H1 (cell line): ENCODE measurements around the gene TFG. TPM values are rescaled to one million over a fixed set of nuclear protein-coding genes. Genes with fewer than 3 reads are reported as not detected.

Experiments
- CTCF ChIA-PET: fragments of 300-600 bp; sonication (Branson Sonifier 250); formaldehyde crosslinking; loops from one replicate; lab custom pipeline; 2021; ENCODE audit not compliant: partially characterized antibody; lab: Charles Lee
- POLR2A ChIA-PET: fragments of 300-600 bp; sonication (Branson Sonifier 250); formaldehyde crosslinking; loops from one replicate; lab custom pipeline; 2021; ENCODE audit warnings: inconsistent platforms; ENCODE audit not compliant: partially characterized antibody; lab: Charles Lee
- DNase-seq, 2 experiments: peaks; one replicate each; pipeline versions ENCODE4 v3.0.0 to v3.0.0-alpha.2; 2010 to 2022; ENCODE audit warnings: low spot score in 2 of 2, low read depth in 1 of 2, mixed read lengths in 1 of 2
- FAIRE-seq: peaks from 2 replicates; lab custom pipeline; 2011; peaks lifted over from hg19 to GRCh38; lab: Jason Lieb, UNC
- H2AFZ ChIP-seq: 2 replicates; pipeline ENCODE4 v1.8.1; 2012; ENCODE audit warnings: low read length, inconsistent platforms
- H2AK5ac ChIP-seq: 2 replicates; pipeline ENCODE4 v1.6.1; 2013; ENCODE audit warnings: low read depth, low read length
- H2BK120ac ChIP-seq: replicated peaks from 2 replicates; pipeline ENCODE3; 2013; ENCODE audit warnings: low read depth, low read length, inconsistent platforms
- H2BK12ac ChIP-seq: 2 replicates; pipeline ENCODE4 v1.6.1; 2013; ENCODE audit warnings: low read depth, low read length
- H2BK15ac ChIP-seq: 2 replicates; pipeline ENCODE4 v1.6.1; 2013; ENCODE audit warnings: low read length
- H2BK20ac ChIP-seq: 2 replicates; pipeline ENCODE4 v1.6.1; 2013; ENCODE audit warnings: low read length
- H2BK5ac ChIP-seq: 2 replicates; pipeline ENCODE4 v1.6.1; 2013; ENCODE audit warnings: low read depth, low read length
- H3K14ac ChIP-seq: 2 replicates; pipeline ENCODE4 v1.6.1; 2013; ENCODE audit warnings: inconsistent platforms; ENCODE audit not compliant: insufficient read length
- H3K18ac ChIP-seq: 2 replicates; pipeline ENCODE4 v1.6.1; 2013; ENCODE audit warnings: low read length; ENCODE audit errors: extremely low read depth
- H3K23ac ChIP-seq: 2 replicates; pipeline ENCODE4 v1.6.1; 2013; ENCODE audit warnings: inconsistent platforms; ENCODE audit not compliant: insufficient read length
- H3K23me2 ChIP-seq: 2 replicates; pipeline ENCODE4 v1.6.1; 2013; ENCODE audit warnings: low read depth, low read length
- H3K27ac ChIP-seq: 2 replicates; pipeline ENCODE4 v1.6.1; 2011; ENCODE audit warnings: low read depth, low read length, inconsistent platforms
- H3K27me3 ChIP-seq, 4 experiments: replicated peaks in 1 of 4; 1 replicate in 1 of 4; 2 replicates in 3 of 4; pipeline versions ENCODE4 v1.6.1 to v1.8.1; 2011 to 2013; ENCODE audit warnings: low read length in 3 of 4, mild to moderate bottlenecking in 3 of 4, inconsistent platforms in 2 of 4, mixed read lengths in 2 of 4, moderate library complexity in 1 of 4; ENCODE audit not compliant: control insufficient read depth in 3 of 4, insufficient read depth in 3 of 4; ENCODE audit errors: extremely low read depth in 1 of 4
- H3K36me3 ChIP-seq, 4 experiments: 2 replicates each; pipeline versions ENCODE4 v1.6.1 to v1.8.1; 2011 to 2013; ENCODE audit warnings: mild to moderate bottlenecking in 4 of 4, low read length in 3 of 4, moderate library complexity in 2 of 4, control low read depth in 1 of 4, inconsistent platforms in 1 of 4; ENCODE audit not compliant: insufficient read depth in 4 of 4, control insufficient read depth in 2 of 4
- H3K4ac ChIP-seq: replicated peaks from 2 replicates; pipeline ENCODE3; 2013; ENCODE audit warnings: low read length, low read depth, mixed read lengths, inconsistent platforms; ENCODE audit not compliant: insufficient read length
- H3K4me1 ChIP-seq, 4 experiments: replicated peaks in 1 of 4; 1 replicate in 1 of 4; 2 replicates in 3 of 4; pipeline versions ENCODE4 v1.6.1 to v1.8.1; 2011 to 2013; ENCODE audit warnings: low read length in 3 of 4, inconsistent platforms in 2 of 4, mixed read lengths in 1 of 4; ENCODE audit not compliant: insufficient read depth in 4 of 4, control insufficient read depth in 3 of 4
- H3K4me2 ChIP-seq, 2 experiments: 2 replicates each; pipeline versions ENCODE4 v1.6.1 to v1.8.1; 2011 to 2013; ENCODE audit warnings: low read depth in 2 of 2, low read length in 2 of 2, control low read depth in 1 of 2, inconsistent platforms in 1 of 2, mild to moderate bottlenecking in 1 of 2; ENCODE audit not compliant: insufficient read depth in 1 of 2
- H3K4me3 ChIP-seq, 4 experiments: fragments of 200-600, 300-600 bp in 1 of 4; sonication (generic), shearing (Covaris generic), sonication (Bioruptor Twin) in 1 of 4; 2 replicates each; pipeline versions ENCODE4 v1.5.1 to v1.8.1; 2011 to 2016; ENCODE audit warnings: low read length in 4 of 4, low read depth in 3 of 4, control low read depth in 2 of 4, inconsistent platforms in 2 of 4, mild to moderate bottlenecking in 2 of 4, mixed read lengths in 1 of 4, moderate library complexity in 1 of 4; ENCODE audit not compliant: insufficient read depth in 2 of 4; ENCODE audit errors: extremely low read depth in 1 of 4
- H3K56ac ChIP-seq: replicated peaks from 2 replicates; pipeline ENCODE3; 2013; ENCODE audit warnings: low read depth, mild to moderate bottlenecking, mixed read lengths, low read length, inconsistent platforms; ENCODE audit not compliant: insufficient read length
- H3K79me1 ChIP-seq: 2 replicates; pipeline ENCODE4 v1.6.1; 2013; ENCODE audit warnings: low read depth, low read length, control low read depth
- H3K79me2 ChIP-seq, 2 experiments: 2 replicates each; pipeline versions ENCODE4 v1.6.1 to v1.8.1; 2012 to 2013; ENCODE audit warnings: low read length in 2 of 2, mild to moderate bottlenecking in 2 of 2, inconsistent platforms in 1 of 2; ENCODE audit not compliant: insufficient read depth in 2 of 2, control insufficient read depth in 1 of 2
- H3K9ac ChIP-seq, 4 experiments: replicated peaks in 1 of 4; 1 replicate in 1 of 4; 2 replicates in 3 of 4; pipeline versions ENCODE4 v1.6.1 to v1.8.1; 2011 to 2013; ENCODE audit warnings: low read depth in 3 of 4, low read length in 3 of 4, control low read depth in 2 of 4, mild to moderate bottlenecking in 2 of 4, moderate library complexity in 2 of 4, inconsistent platforms in 1 of 4; ENCODE audit errors: extremely low read depth in 1 of 4
- H3K9me3 ChIP-seq, 2 experiments: 2 replicates each; pipeline versions ENCODE4 v1.6.1 to v1.8.1; 2012 to 2013; ENCODE audit warnings: mild to moderate bottlenecking in 2 of 2, moderate library complexity in 2 of 2, control low read depth in 1 of 2, inconsistent platforms in 1 of 2, low read depth in 1 of 2, low read length in 1 of 2, mixed read lengths in 1 of 2; ENCODE audit not compliant: insufficient read depth in 2 of 2
- H4K20me1 ChIP-seq, 2 experiments: replicated peaks in 1 of 2; 2 replicates each; pipeline versions ENCODE3 to v1.8.1; 2011 to 2013; ENCODE audit warnings: inconsistent platforms in 2 of 2, low read length in 2 of 2, mild to moderate bottlenecking in 1 of 2; ENCODE audit not compliant: insufficient read depth in 2 of 2, control insufficient read depth in 1 of 2
- H4K5ac ChIP-seq: 2 replicates; pipeline ENCODE4 v1.6.1; 2013; ENCODE audit warnings: low read length, low read depth, mixed read lengths, inconsistent platforms; ENCODE audit not compliant: insufficient read length
- H4K8ac ChIP-seq: 2 replicates; pipeline ENCODE4 v1.8.0; 2013; ENCODE audit warnings: mild to moderate bottlenecking, moderate library complexity, low read length, inconsistent platforms; ENCODE audit not compliant: insufficient read depth; ENCODE audit errors: extremely low read depth
- H4K91ac ChIP-seq: replicated peaks from 2 replicates; pipeline ENCODE3; 2013; ENCODE audit warnings: low read length, mixed read lengths, inconsistent platforms; ENCODE audit not compliant: insufficient read length
- ASH2L ChIP-seq: fragments of 200-600, 300-600 bp; sonication (generic); IDR thresholded peaks from one replicate; pipeline ENCODE4 v1.7.1; 2017; ENCODE audit warnings: low read length
- ATF2 ChIP-seq: IDR thresholded peaks from 2 replicates; pipeline ENCODE4 v1.6.1; 2012; ENCODE audit warnings: low read length, inconsistent platforms
- CBX5 ChIP-seq: fragments of 300-800, 300-1000 bp; sonication (generic); IDR thresholded peaks from 2 replicates; pipeline ENCODE4 v1.7.1; 2016; ENCODE audit warnings: antibody characterized with exemption, low read length, low read depth
- CBX8 ChIP-seq: fragments of 300-800, 300-1000 bp; sonication (generic); IDR thresholded peaks from 2 replicates; pipeline ENCODE4 v1.7.1; 2016; ENCODE audit warnings: low read depth, low read length, borderline replicate concordance
- HDAC2 ChIP-seq, 2 experiments: fragments of 300-600 bp in 1 of 2; sonication (generic) in 1 of 2; IDR thresholded peaks; 2 replicates each; pipeline ENCODE4 v1.6.1; 2011 to 2012; ENCODE audit warnings: low read depth in 2 of 2, low read length in 2 of 2, mild to moderate bottlenecking in 2 of 2, moderate library complexity in 2 of 2, borderline replicate concordance in 1 of 2, inconsistent platforms in 1 of 2
- SIRT6 ChIP-seq: IDR thresholded peaks from one replicate; pipeline ENCODE4 v1.7.1; 2012; ENCODE audit warnings: low read length, inconsistent platforms
- SP2 ChIP-seq: IDR thresholded peaks from 2 replicates; pipeline ENCODE4 v1.6.1; 2012; ENCODE audit warnings: mild to moderate bottlenecking, low read length, inconsistent platforms
- TAF7 ChIP-seq: optimal IDR thresholded peaks from 2 replicates; pipeline ENCODE3; 2011; ENCODE audit warnings: low read depth, mild to moderate bottlenecking, inconsistent platforms, low read length, moderate library complexity, borderline replicate concordance
- WGBS, 2 experiments: shearing (Covaris generic) in 1 of 2; methylation state at CpG; one replicate each; pipeline versions ENCODE4 v1.1.6 to v1.1.7; 2013 to 2015; ENCODE audit warnings: low lambda C conversion rate in 2 of 2, mixed read lengths in 2 of 2, inconsistent platforms in 1 of 2, low coverage in 1 of 2, missing lambda C conversion rate in 1 of 2; ENCODE audit not compliant: insufficient replicate concordance in 2 of 2, insufficient coverage in 1 of 2, insufficient read length in 1 of 2; ENCODE audit errors: extremely low coverage in 1 of 2, missing lambda C conversion rate in 1 of 2; 5-methylcytosine and 5-hydroxymethylcytosine counted together
- polyA plus RNA-seq, 7 experiments: library from polyadenylated mRNA; depleted of rRNA in 3 of 7; stranded (reverse) in 5 of 7; unstranded in 2 of 7; fragments of >200 nt in 5 of 7; fragments of 200-250 nt in 2 of 7; gene quantifications; 1 replicate in 5 of 7; 2 replicates in 1 of 7; 4 replicates in 1 of 7; pipeline versions ENCODE4 v1.2.1 to v1.2.3, GENCODE V29; 2011 to 2013; ENCODE audit warnings: missing spikeins in 2 of 7, mixed read lengths in 2 of 7
- total RNA-seq: library from RNA; stranded (reverse); fragmentation: NEBNext Ultra II Directional; extraction: Animal tissue kit (Norgen Biotek cat#: 25700); gene quantifications from 2 replicates; pipeline ENCODE4 v1.2.1, GENCODE V29; 2021

The TFG gene
- total and polyA plus RNA-seq, 2 of the 8 experiments (the other 6 are each of a cell fraction or from before 2014, with no cell fraction given) = 81.9 to 98.4 TPM

- Histone ChIP-seq H4K91ac (no peak overlapping the region), H2AFZ (no peak overlapping the region), H3K9ac (no peak overlapping the region), H2BK20ac (no peak overlapping the region), H3K4me3 (no peak overlapping the region), H3K56ac (no peak overlapping the region), H2AK5ac (no peak overlapping the region), H2BK12ac (no peak overlapping the region), H3K27me3 (peaks cover 1 to 25% (median 11%) of the 10 kb centered on the region in 4 experiments; a peak in 6 of 7 replicates), H3K79me2 (no peaks in the 10 kb centered on the region), H4K5ac (no peak overlapping the region), H3K4ac (no peak overlapping the region), H3K27ac (no peak overlapping the region), H3K4me1 (no peaks in the 10 kb centered on the region), H3K79me1 (no peaks in the 10 kb centered on the region), H3K14ac (no peak overlapping the region), H3K18ac (no peak overlapping the region), H3K23me2 (peaks cover 1% of the 10 kb centered on the region; the same call in 1 of the 2 replicates), H2BK120ac (no peak overlapping the region), H3K36me3 (no peaks in the 10 kb centered on the region), H2BK5ac (no peak overlapping the region), H2BK15ac (no peak overlapping the region), H4K20me1 (no peaks in the 10 kb centered on the region), H3K23ac (no peak overlapping the region), H3K9me3 (no peaks in the 10 kb centered on the region), H3K4me2 (no peak overlapping the region), H4K8ac (no peak overlapping the region)
- FAIRE-seq (no peak), DNase-seq (no peak)
- ChIA-PET POLR2A (no interaction called here), CTCF (interaction anchor here (0.8 kb wide), 1 partner anchor 242 kb away, joined by 3 read pairs; no protein-coding TSS in a partner anchor)
- TF ChIP-seq ATF2 = no peak
- no peak for TF ChIP-seq HDAC2 (IDR thresholded peaks at IDR 0.05; ENCODE audit: borderline replicate concordance in 1 of 2, low read depth in 2 of 2, low read length in 2 of 2)
- TF ChIP-seq ASH2L = no peak
- no peak for TF ChIP-seq SIRT6
- TF ChIP-seq CBX5 = no peak
- no peak for TF ChIP-seq CBX8
- no peak for TF ChIP-seq TAF7
- no peak for TF ChIP-seq SP2
- 92% methylated on average over 4 of the region's 4 CpGs; no CpG with 5 or more reads in 1 of the 2 experiments for WGBS, 2 experiments
Measured at GRCh38 chr3:100703865-100704264, 5.4 kb upstream of the TFG start.
